Measurements from ENCODE around the gene BEST4.

GRCh38 chr1:44776730-44777068 lies 11.3 kb downstream of the BEST4 start:
- TF ChIP-seq, protein P1, sequence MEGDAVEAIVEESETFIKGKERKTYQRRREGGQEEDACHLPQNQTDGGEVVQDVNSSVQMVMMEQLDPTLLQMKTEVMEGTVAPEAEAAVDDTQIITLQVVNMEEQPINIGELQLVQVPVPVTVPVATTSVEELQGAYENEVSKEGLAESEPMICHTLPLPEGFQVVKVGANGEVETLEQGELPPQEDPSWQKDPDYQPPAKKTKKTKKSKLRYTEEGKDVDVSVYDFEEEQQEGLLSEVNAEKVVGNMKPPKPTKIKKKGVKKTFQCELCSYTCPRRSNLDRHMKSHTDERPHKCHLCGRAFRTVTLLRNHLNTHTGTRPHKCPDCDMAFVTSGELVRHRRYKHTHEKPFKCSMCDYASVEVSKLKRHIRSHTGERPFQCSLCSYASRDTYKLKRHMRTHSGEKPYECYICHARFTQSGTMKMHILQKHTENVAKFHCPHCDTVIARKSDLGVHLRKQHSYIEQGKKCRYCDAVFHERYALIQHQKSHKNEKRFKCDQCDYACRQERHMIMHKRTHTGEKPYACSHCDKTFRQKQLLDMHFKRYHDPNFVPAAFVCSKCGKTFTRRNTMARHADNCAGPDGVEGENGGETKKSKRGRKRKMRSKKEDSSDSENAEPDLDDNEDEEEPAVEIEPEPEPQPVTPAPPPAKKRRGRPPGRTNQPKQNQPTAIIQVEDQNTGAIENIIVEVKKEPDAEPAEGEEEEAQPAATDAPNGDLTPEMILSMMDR (IDR thresholded peaks at IDR 0.05): no peak
- TF ChIP-seq EZH2phosphoT487 (IDR thresholded peaks at IDR 0.05): no peak

Measured in neural progenitor cell (in vitro differentiated cells).